Activated naive CD4-positive, alpha-beta T cell treated with anti-CD3 and anti-CD28 coated beads, Interleukin-2, amount 50 U/mL, for 16 hours (primary cell): ENCODE results near the gene MTG1.

ENCODE experiments used
- DNase-seq: peaks from one replicate; pipeline ENCODE4 v3.0.0-alpha.2; 2020

MTG1 gene

DNA sequence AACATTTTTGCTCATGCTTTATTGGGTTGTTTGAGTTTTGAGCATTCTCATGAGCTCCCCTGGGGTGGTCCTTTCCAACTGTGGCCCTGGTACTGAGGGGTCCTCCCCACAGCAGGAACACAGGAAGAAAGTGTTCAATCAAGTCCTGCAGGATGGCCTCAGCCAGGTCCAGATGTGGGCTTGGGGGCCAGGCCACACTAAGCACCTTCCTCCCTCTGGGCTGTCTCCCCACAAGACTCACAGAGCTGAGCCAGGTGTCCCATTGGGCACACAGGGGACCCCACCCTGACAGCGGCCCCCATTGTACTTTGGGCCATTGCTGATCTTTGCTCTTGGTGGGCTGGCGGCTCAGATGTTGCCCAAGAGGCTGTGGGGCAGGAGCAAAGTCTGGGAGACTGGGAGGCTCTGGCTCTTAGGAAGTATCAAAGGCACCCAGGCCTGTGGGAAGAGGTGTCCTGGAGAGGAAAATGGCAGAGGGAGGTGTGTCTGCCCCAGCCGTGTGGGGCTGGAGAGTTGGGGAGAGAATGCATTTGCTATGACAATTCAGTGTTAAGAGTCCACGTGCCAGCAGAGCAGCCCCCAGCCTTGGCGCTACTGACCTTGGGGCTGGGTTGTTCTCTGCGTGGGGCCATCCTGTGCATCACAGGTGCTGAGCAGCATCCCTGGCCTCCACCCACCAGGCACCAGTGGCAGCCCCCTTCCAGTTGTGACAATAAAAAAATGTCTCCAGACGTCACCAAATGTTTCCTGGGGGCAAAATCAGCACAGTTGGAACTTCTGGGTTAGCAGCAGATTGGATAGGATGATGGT lies 77.5 kb downstream of the MTG1 start:
- no peak for DNase-seq
